ENCODE results near the gene IPO13.

IPO13 gene

GRCh38 chr1:43999455-43999854 is 52.7 kb downstream of the IPO13 start:
- TF ChIP-seq CTCF (conservative IDR thresholded peaks at IDR 0.05; ENCODE audit: low read depth, low read length): no peak
- no peak overlapping the region for H3K4me3 ChIP-seq (ENCODE audit: low read depth, low read length)
- no peak for DNase-seq (ENCODE audit: low read depth)

GRCh38 chr1:44000122-44000665 is 53.4 kb downstream of the IPO13 start:
- no peak for TF ChIP-seq CTCF (conservative IDR thresholded peaks at IDR 0.05; ENCODE audit: low read depth, low read length)
- DNase-seq (ENCODE audit: low read depth): no peak
- no peak overlapping the region for H3K4me3 ChIP-seq (ENCODE audit: low read depth, low read length)

- no peak overlapping the region for H3K4me3 ChIP-seq (ENCODE audit: low read depth, low read length)
- no peak for DNase-seq (ENCODE audit: low read depth)
- no peak for TF ChIP-seq CTCF (conservative IDR thresholded peaks at IDR 0.05; ENCODE audit: low read depth, low read length)
Observed at GRCh38 chr1:44002165-44002564, 55.4 kb downstream of the IPO13 start.

GRCh38 chr1:44002606-44003157 is 55.9 kb downstream of the IPO13 start:
- TF ChIP-seq CTCF (conservative IDR thresholded peaks at IDR 0.05; ENCODE audit: low read depth, low read length): peak; percentile 41
- DNase-seq (ENCODE audit: low read depth): no peak
- no peak overlapping the region for H3K4me3 ChIP-seq (ENCODE audit: low read depth, low read length)

- DNase-seq (ENCODE audit: low read depth): no peak
- H3K4me3 ChIP-seq (ENCODE audit: low read depth, low read length): no peak overlapping the region
- TF ChIP-seq CTCF (conservative IDR thresholded peaks at IDR 0.05; ENCODE audit: low read depth, low read length): no peak
Observed at GRCh38 chr1:44008259-44008658, 61.5 kb downstream of the IPO13 start.

GRCh38 chr1:44010935-44011471 is 64.3 kb downstream of the IPO13 start:
- H3K4me3 ChIP-seq (ENCODE audit: low read depth, low read length): no peak overlapping the region
- no peak for DNase-seq (ENCODE audit: low read depth)
- TF ChIP-seq CTCF (conservative IDR thresholded peaks at IDR 0.05; ENCODE audit: low read depth, low read length): no peak

GRCh38 chr1:44012404-44012803 is 65.7 kb downstream of the IPO13 start:
- no peak for DNase-seq (ENCODE audit: low read depth)
- no peak overlapping the region for H3K4me3 ChIP-seq (ENCODE audit: low read depth, low read length)
- no peak for TF ChIP-seq CTCF (conservative IDR thresholded peaks at IDR 0.05; ENCODE audit: low read depth, low read length)
